ACHN (cell line): ENCODE data around the gene FKBP4.

Experiments
- DNase-seq: peaks from one replicate; pipeline ENCODE4 v3.0.0-alpha.2; 2015
- in situ Hi-C: cut with HindIII; loops from 2 replicates; pipeline ENCODE4 v1.10.0; 2017; ENCODE audit warnings: low sequenced_read_pairs, low pct_ligation_motif_present, low pct_unique_long_range_greater_than_20kb

Gene FKBP4

GRCh38 chr12:2775431-2775830 is 19.3 kb upstream of the FKBP4 start:
- DNase-seq, result no peak
- in situ Hi-C loops, result no loop called here

GRCh38 chr12:2776129-2776806 is 18.5 kb upstream of the FKBP4 start:
- no peak for DNase-seq
- in situ Hi-C loops, result no loop called here

GRCh38 chr12:2779281-2779680 is 15.5 kb upstream of the FKBP4 start:
- no peak for DNase-seq
- in situ Hi-C loops, result no loop called here

- in situ Hi-C loops, result no loop called here
- peak; percentile 65 for DNase-seq
Measured at GRCh38 chr12:2783936-2784600, 10.7 kb upstream of the FKBP4 start.

- DNase-seq, result no peak
- in situ Hi-C loops, result no loop called here
Measured at GRCh38 chr12:2785017-2785416, 9.8 kb upstream of the FKBP4 start.

- no peak for DNase-seq
- in situ Hi-C loops, result no loop called here
Measured at GRCh38 chr12:2791089-2791488, 3.7 kb upstream of the FKBP4 start.

GRCh38 chr12:2792671-2793500 is 1.9 kb upstream of the FKBP4 start:
- no peak for DNase-seq
- in situ Hi-C loops, result no loop called here

- DNase-seq, result no peak
- in situ Hi-C loops, result no loop called here
Measured at GRCh38 chr12:2793561-2793960, 1.2 kb upstream of the FKBP4 start.

GRCh38 chr12:2794191-2794735 is 507 bp upstream of the FKBP4 start:
- DNase-seq, result no peak
- in situ Hi-C loops, result no loop called here

GRCh38 chr12:2795291-2796186 is 769 bp downstream of the FKBP4 start:
- in situ Hi-C loops, result no loop called here
- DNase-seq, result peak; percentile 75

GRCh38 chr12:2796187-2796666 is 1.5 kb downstream of the FKBP4 start:
- peak; percentile 25 for DNase-seq
- in situ Hi-C loops, result no loop called here

- no peak for DNase-seq
- in situ Hi-C loops, result no loop called here
Measured at GRCh38 chr12:2797721-2798418, 3.1 kb downstream of the FKBP4 start.

- in situ Hi-C loops, result no loop called here
- no peak for DNase-seq
Measured at GRCh38 chr12:2800046-2800570, 5.3 kb downstream of the FKBP4 start.

GRCh38 chr12:2801044-2801783 is 6.4 kb downstream of the FKBP4 start:
- in situ Hi-C loops, result no loop called here
- no peak for DNase-seq

GRCh38 chr12:2803635-2804392 is 9.0 kb downstream of the FKBP4 start:
- no peak for DNase-seq
- in situ Hi-C loops, result no loop called here
